Lower leg skin (tissue), 3 donors: ENCODE results near the gene ARAP3.

Source experiments
- POLR2A ChIP-seq, 2 donors: fragments of 450-650 bp; IDR thresholded peaks; one replicate each; pipeline ENCODE4 v1.6.1; 2016 to 2017; ENCODE audit warnings: antibody characterized with exemption in 2 of 2, mild to moderate bottlenecking in 1 of 2, moderate library complexity in 1 of 2
- TF ChIP-seq, protein P1 (sequence below), 3 donors: fragments of 450-650 bp; IDR thresholded peaks; one replicate each; pipeline ENCODE4 v1.5.1; 2016; ENCODE audit warnings: antibody characterized with exemption in 3 of 3, mild to moderate bottlenecking in 3 of 3, moderate library complexity in 2 of 3

GRCh38 chr5:141655020-141655419 lies 27.0 kb downstream of the ARAP3 start:
- TF ChIP-seq, protein P1, sequence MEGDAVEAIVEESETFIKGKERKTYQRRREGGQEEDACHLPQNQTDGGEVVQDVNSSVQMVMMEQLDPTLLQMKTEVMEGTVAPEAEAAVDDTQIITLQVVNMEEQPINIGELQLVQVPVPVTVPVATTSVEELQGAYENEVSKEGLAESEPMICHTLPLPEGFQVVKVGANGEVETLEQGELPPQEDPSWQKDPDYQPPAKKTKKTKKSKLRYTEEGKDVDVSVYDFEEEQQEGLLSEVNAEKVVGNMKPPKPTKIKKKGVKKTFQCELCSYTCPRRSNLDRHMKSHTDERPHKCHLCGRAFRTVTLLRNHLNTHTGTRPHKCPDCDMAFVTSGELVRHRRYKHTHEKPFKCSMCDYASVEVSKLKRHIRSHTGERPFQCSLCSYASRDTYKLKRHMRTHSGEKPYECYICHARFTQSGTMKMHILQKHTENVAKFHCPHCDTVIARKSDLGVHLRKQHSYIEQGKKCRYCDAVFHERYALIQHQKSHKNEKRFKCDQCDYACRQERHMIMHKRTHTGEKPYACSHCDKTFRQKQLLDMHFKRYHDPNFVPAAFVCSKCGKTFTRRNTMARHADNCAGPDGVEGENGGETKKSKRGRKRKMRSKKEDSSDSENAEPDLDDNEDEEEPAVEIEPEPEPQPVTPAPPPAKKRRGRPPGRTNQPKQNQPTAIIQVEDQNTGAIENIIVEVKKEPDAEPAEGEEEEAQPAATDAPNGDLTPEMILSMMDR (IDR thresholded peaks at IDR 0.05), result no peak
- no peak for TF ChIP-seq POLR2A (IDR thresholded peaks at IDR 0.05)
